Tibial nerve (tissue), 4 donors: Measurements from ENCODE around the gene TAF1D. TPM values are rescaled to one million over a fixed set of nuclear protein-coding genes. Genes with fewer than 3 reads are reported as not detected.

Source experiments
- DNase-seq, 2 donors: peaks; one replicate each; pipeline ENCODE4 v3.0.0-alpha.2; 2019; ENCODE audit warnings: low spot score in 2 of 2
- H3K27ac ChIP-seq, 4 donors: fragments of 200-600 bp; sonication (generic) in 3 of 4; one replicate each; pipeline ENCODE4 v1.5.1; 2017 to 2019; ENCODE audit warnings: mild to moderate bottlenecking in 1 of 4
- H3K27me3 ChIP-seq, 2 donors: fragments of 200-600 bp; sonication (generic) in 1 of 2; one replicate each; pipeline versions ENCODE4 v1.5.1 to v1.6.0; 2017 to 2019
- H3K36me3 ChIP-seq, 3 donors: fragments of 200-600 bp; sonication (generic); one replicate each; pipeline ENCODE4 v1.5.1; 2018 to 2019
- H3K4me1 ChIP-seq, 4 donors: fragments of 200-600 bp; sonication (generic) in 3 of 4; one replicate each; pipeline ENCODE4 v1.5.1; 2017 to 2019
- H3K4me3 ChIP-seq, 4 donors: fragments of 200-600 bp; sonication (generic) in 3 of 4; one replicate each; pipeline ENCODE4 v1.5.1; 2017 to 2019; ENCODE audit warnings: mild to moderate bottlenecking in 1 of 4, moderate library complexity in 1 of 4
- H3K9me3 ChIP-seq, 4 donors: fragments of 200-600 bp; sonication (generic) in 3 of 4; one replicate each; pipeline ENCODE4 v1.5.1; 2017 to 2019
- EP300 ChIP-seq, 2 donors: sonication (generic); formaldehyde crosslinking; IDR thresholded peaks; one replicate each; pipeline ENCODE4 v1.6.1; 2017; ENCODE audit warnings: antibody characterized with exemption in 2 of 2, mild to moderate bottlenecking in 1 of 2
- POLR2A ChIP-seq, 2 donors: fragments of 450-650 bp; IDR thresholded peaks; one replicate each; pipeline ENCODE4 v1.6.1; 2017; ENCODE audit warnings: antibody characterized with exemption in 2 of 2, mild to moderate bottlenecking in 2 of 2, moderate library complexity in 2 of 2
- WGBS, 2 donors: methylation state at CpG; one replicate each; pipeline ENCODE4 v1.1.5; 2018; 5-methylcytosine and 5-hydroxymethylcytosine counted together
- total RNA-seq, 4 donors: library from RNA; depleted of rRNA; stranded (reverse); fragments of >200 nt; gene quantifications; one replicate each; pipeline ENCODE4 v1.1.0, GENCODE V29; 2016
- TF ChIP-seq, protein P1 (sequence below), 5 experiments: fragments of 200-600 bp in 3 of 5; fragments of 450-650 bp in 2 of 5; sonication (generic) in 3 of 5; IDR thresholded peaks; one replicate each; pipeline ENCODE4 v1.5.1; 2016 to 2019; ENCODE audit warnings: antibody characterized with exemption in 5 of 5, mild to moderate bottlenecking in 3 of 5, moderate library complexity in 2 of 5

TAF1D gene, protein sequence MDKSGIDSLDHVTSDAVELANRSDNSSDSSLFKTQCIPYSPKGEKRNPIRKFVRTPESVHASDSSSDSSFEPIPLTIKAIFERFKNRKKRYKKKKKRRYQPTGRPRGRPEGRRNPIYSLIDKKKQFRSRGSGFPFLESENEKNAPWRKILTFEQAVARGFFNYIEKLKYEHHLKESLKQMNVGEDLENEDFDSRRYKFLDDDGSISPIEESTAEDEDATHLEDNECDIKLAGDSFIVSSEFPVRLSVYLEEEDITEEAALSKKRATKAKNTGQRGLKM
- total RNA-seq, result 100 to 1,000 TPM; 106 to 166 (median 127) TPM

DNA sequence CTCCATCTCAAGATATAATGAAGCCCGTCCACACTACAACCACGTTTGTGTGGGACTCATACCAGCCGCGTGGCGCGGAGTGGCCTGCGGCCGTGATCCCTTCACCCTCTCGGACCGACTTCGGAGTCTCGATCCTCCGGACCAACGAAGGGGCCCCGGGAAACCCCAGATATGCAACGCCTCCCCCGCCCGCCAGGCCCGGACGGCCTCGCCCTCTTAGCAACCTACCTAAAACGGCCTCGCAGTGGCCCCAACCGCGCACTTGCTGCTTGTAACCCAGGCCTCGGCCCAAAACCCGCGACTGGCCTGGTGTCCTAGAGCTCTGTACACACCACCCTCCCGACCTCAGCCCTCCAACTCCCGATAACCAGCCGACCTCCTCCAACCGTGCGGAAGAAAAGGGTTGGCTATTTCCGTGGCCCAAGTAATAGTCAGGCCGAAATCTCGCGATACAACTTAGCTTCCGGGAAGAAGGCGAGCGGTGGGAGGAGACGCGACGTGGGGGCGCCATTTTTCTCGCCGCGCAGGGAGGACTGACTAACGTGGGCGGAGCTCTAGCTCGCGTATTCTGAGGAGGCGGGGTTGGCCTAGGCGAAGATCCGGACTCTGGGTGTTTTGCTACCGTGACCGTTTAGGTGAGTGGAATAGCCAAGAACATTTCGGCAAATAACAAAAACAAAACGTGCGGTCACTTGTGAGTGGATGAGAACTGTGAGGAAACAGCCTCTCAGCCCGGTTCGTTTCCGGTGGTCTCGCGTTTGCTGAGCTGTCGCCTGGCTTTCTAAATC, at the start of gene TAF1D, which contains the start of gene C11orf54:
TAF1D (minus strand) TSS at position 402 of the 788 bp plus-strand sequence. CDS start 2,191 bp downstream, outside the sequence.
C11orf54 (plus strand) TSS at position 579 of the 788 bp plus-strand sequence. CDS start 5,722 bp downstream, outside the sequence.
- Histone ChIP-seq H3K9me3 (no peaks in the 10 kb centered on the region), H3K27me3 (no peaks in the 10 kb centered on the region), H3K36me3 (peaks cover under 1 to 27% (median 3%) of the 10 kb centered on the region in 3 donors), H3K27ac (peak within 1 kb of the TSS; percentile 89 to 96 (median 91)), H3K4me3 (peak within 1 kb of the TSS; percentile 63 to 86 (median 83)), H3K4me1 (peaks cover 8 to 71% (median 33%) of the 10 kb centered on the region in 4 donors)
- peak; percentile 50 to 96 for TF ChIP-seq EP300 (IDR thresholded peaks at IDR 0.05)
- peak; percentile 74 to 85 for TF ChIP-seq POLR2A (IDR thresholded peaks at IDR 0.05)
- TF ChIP-seq, protein P1, sequence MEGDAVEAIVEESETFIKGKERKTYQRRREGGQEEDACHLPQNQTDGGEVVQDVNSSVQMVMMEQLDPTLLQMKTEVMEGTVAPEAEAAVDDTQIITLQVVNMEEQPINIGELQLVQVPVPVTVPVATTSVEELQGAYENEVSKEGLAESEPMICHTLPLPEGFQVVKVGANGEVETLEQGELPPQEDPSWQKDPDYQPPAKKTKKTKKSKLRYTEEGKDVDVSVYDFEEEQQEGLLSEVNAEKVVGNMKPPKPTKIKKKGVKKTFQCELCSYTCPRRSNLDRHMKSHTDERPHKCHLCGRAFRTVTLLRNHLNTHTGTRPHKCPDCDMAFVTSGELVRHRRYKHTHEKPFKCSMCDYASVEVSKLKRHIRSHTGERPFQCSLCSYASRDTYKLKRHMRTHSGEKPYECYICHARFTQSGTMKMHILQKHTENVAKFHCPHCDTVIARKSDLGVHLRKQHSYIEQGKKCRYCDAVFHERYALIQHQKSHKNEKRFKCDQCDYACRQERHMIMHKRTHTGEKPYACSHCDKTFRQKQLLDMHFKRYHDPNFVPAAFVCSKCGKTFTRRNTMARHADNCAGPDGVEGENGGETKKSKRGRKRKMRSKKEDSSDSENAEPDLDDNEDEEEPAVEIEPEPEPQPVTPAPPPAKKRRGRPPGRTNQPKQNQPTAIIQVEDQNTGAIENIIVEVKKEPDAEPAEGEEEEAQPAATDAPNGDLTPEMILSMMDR (IDR thresholded peaks at IDR 0.05), result peak in 2 of 5 experiments; percentile 36 to 50
- DNase-seq, result peak; percentile 93 to 98
- WGBS, 2 donors, result 0% methylated on average over 37 to 64 of the region's 65 CpGs

- DNase-seq, result no peak
- peak overlapping the region; percentile 81 to 99 (median 96) for H3K27ac ChIP-seq
- H3K4me3 ChIP-seq, result peak overlapping the region; percentile 65 to 99 (median 92)
- H3K9me3 ChIP-seq, result no peaks in the 10 kb centered on the region
- peaks cover 0 to 20% (median 0%) of the 10 kb centered on the region in 3 donors for H3K36me3 ChIP-seq
- no peaks in the 10 kb centered on the region for H3K27me3 ChIP-seq
- peaks cover 0 to 37% (median 23%) of the 10 kb centered on the region in 4 donors for H3K4me1 ChIP-seq
- no peak for TF ChIP-seq EP300 (IDR thresholded peaks at IDR 0.05)
- TF ChIP-seq POLR2A (IDR thresholded peaks at IDR 0.05), result no peak
- TF ChIP-seq, protein P1 (IDR thresholded peaks at IDR 0.05), result peak in 1 of 5 experiments; percentile 1
- 0% methylated on average over 13 of the region's 13 CpGs for WGBS, 2 donors
These were observed 43.7 kb upstream of the TAF1D start for GRCh38 chr11:93784935-93785360.

- Histone ChIP-seq H3K27ac (peak within 1 kb of the TSS; percentile 81 to 99 (median 96)), H3K4me1 (peaks cover 0 to 37% (median 23%) of the 10 kb centered on the region in 4 donors), H3K27me3 (no peaks in the 10 kb centered on the region), H3K9me3 (no peaks in the 10 kb centered on the region), H3K4me3 (peak within 1 kb of the TSS; percentile 65 to 99 (median 92)), H3K36me3 (peaks cover 0 to 15% (median 0%) of the 10 kb centered on the region in 3 donors)
- WGBS, 2 donors, result 0% methylated on average over 43 to 57 of the region's 72 CpGs
- TF ChIP-seq EP300 (IDR thresholded peaks at IDR 0.05), result peak; percentile 63 to 97
- TF ChIP-seq, protein P1 (IDR thresholded peaks at IDR 0.05), result peak; percentile 32 to 62 (median 56)
- TF ChIP-seq POLR2A (IDR thresholded peaks at IDR 0.05), result peak; percentile 54 to 91
- DNase-seq, result peak; percentile 86 to 92
These were observed 43.0 kb upstream of the TAF1D start, which contains the start of gene MED17 for GRCh38 chr11:93784145-93784934. TSS of gene MED17 (plus strand) at chr11:93784282. CDS start at chr11:93784514, 232 bp downstream.

GRCh38 chr11:93783765-93784144, 42.5 kb upstream of the TAF1D start:
- WGBS, 2 donors, result 0 to 1% methylated on average over 10 of the region's 10 CpGs
- no peak for DNase-seq
- Histone ChIP-seq H3K4me3 (peak overlapping the region; percentile 65 to 99 (median 92)), H3K9me3 (no peaks in the 10 kb centered on the region), H3K27me3 (no peaks in the 10 kb centered on the region), H3K27ac (peak overlapping the region; percentile 81 to 99 (median 96)), H3K36me3 (peaks cover 0 to 11% (median 0%) of the 10 kb centered on the region in 3 donors), H3K4me1 (peaks cover 0 to 37% (median 23%) of the 10 kb centered on the region in 4 donors)
- TF ChIP-seq POLR2A (IDR thresholded peaks at IDR 0.05), result no peak
- TF ChIP-seq, protein P1 (IDR thresholded peaks at IDR 0.05), result no peak
